Measurements from ENCODE around the gene RBMS2. TPM values are rescaled to one million over a fixed set of nuclear protein-coding genes. Genes with fewer than 3 reads are reported as not detected.
"Not testable (repeated sequence)": the region's sequence is repeated elsewhere in the genome, so short reads cannot be mapped to it uniquely, and the experiment has no call there.

RBMS2 gene
- total RNA-seq, 4 donors from 2014 or later = 31.6 to 49.4 (median 40.4) TPM

DNA sequence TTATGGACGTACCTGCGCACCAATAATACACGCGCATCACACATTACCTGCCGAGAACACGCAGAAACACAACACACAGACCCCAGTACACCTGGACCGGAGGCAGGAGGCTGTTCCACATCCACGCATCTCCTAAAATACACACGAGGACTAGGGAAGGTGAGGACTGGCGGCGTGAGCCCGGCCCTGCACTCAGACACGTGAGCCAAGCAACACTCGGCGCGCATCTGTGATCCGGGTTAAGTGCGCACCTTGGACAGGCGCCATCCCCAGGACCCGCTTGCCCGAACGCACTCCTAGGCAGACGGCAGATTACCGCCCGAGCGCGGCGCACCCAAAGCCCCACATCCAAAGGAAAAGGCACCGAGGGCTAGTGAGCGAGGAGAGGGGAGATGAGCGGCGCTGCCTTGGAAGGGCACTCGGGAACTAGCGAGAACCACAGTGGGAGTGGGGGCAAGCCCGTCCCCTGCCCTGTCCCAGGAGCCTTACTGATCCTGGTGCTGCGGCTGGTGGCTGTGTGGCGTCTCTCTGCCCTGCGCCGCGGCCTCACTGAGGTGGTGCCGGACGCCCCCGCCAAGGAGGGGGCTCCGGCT lies 34.1 kb upstream of the RBMS2 start:
- intact Hi-C loops (cut with DNase I) = no loop called here
- TF ChIP-seq, protein P1, sequence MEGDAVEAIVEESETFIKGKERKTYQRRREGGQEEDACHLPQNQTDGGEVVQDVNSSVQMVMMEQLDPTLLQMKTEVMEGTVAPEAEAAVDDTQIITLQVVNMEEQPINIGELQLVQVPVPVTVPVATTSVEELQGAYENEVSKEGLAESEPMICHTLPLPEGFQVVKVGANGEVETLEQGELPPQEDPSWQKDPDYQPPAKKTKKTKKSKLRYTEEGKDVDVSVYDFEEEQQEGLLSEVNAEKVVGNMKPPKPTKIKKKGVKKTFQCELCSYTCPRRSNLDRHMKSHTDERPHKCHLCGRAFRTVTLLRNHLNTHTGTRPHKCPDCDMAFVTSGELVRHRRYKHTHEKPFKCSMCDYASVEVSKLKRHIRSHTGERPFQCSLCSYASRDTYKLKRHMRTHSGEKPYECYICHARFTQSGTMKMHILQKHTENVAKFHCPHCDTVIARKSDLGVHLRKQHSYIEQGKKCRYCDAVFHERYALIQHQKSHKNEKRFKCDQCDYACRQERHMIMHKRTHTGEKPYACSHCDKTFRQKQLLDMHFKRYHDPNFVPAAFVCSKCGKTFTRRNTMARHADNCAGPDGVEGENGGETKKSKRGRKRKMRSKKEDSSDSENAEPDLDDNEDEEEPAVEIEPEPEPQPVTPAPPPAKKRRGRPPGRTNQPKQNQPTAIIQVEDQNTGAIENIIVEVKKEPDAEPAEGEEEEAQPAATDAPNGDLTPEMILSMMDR (IDR thresholded peaks at IDR 0.05) = no peak
- no peak for TF ChIP-seq POLR2AphosphoS5 (IDR thresholded peaks at IDR 0.05)
- Histone ChIP-seq H3K27ac (replicated peaks in 1 of 4) (peak overlapping the region in 3 of 4 donors; percentile 14 to 39 (median 36)), H3K9me3 (peaks cover 0 to 3% (median 0%) of the 10 kb centered on the region in 4 donors), H3K36me3 (no peaks in the 10 kb centered on the region), H3K4me1 (peaks cover 7 to 20% (median 18%) of the 10 kb centered on the region in 4 donors), H3K4me3 (peak overlapping the region; percentile 66 to 69 (median 68)), H3K27me3 (no peaks in the 10 kb centered on the region)
- no peak for DNase-seq (ENCODE audit: extremely low spot score)
- 12% methylated on average over 30 of the region's 44 CpGs for WGBS

DNA sequence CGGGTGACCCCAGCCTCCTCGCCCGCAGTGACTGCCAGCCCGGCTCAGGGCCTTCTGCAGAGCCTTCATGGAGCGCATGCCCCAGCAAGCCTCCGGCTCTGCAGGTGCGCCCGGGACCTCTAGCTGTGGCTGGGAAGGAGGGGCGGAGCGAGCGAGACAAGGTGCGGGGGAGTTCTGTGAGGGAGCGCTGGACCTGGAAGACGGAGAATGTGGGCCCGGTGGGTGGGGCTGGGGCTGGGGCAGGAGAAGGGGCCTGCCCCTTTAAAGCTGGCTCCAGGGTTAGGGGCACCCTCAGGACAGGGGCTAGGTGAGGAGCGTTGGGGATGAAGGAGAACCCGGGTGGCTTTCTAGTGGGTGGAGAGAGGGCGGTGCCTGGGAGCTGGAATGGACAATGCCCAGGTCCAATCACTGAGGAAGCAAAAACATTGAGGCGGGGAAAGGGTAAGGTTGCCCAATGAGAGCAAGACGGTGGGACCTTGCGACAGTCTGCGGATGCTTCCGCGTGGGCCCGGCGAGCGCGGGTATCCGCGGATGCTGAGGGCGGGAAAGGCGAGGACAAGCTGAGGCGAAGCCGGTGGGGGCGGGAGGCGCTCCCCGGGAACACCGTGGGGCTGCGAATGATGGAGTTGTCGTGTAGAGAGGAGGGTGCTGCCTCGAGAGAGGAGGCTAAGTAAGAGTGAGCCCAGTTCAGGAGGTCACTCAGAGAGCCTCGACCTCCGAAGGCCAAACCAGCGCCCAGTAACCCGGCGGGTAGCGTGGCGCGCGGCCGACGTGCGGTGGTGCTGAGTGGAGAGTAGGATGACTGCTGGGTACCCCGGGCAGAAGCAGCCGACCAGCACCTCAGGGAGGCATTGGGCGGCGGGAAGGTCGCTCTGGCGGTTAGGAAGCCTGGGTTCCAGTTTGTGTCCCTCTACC lies 33.3 kb upstream of the RBMS2 start, which contains the start of gene GLS2:
GLS2 (minus strand) TSS at position 121 of the 915 bp plus-strand sequence; CDS start at position 78, 43 bp downstream.
- intact Hi-C loops (cut with DNase I) = no loop called here
- peaks cover 7 to 20% (median 18%) of the 10 kb centered on the region in 4 donors for H3K4me1 ChIP-seq
- peaks cover 0 to 3% (median 0%) of the 10 kb centered on the region in 4 donors for H3K9me3 ChIP-seq
- WGBS = 14% methylated on average over 33 of the region's 59 CpGs
- H3K4me3 ChIP-seq = peak within 1 kb of the TSS; percentile 66 to 69 (median 68)
- TF ChIP-seq POLR2AphosphoS5 (IDR thresholded peaks at IDR 0.05) (peak; percentile 30 to 51), POLR2A (IDR thresholded peaks at IDR 0.05; ENCODE audit: low read depth) (no peak), EP300 (IDR thresholded peaks at IDR 0.05) (no peak)
- TF ChIP-seq, protein P1 (IDR thresholded peaks at IDR 0.05) = no peak
- H3K36me3 ChIP-seq = no peaks in the 10 kb centered on the region
- peak within 1 kb of the TSS in 3 of 4 donors; percentile 14 to 39 (median 36) for H3K27ac ChIP-seq (replicated peaks in 1 of 4)
- DNase-seq (ENCODE audit: extremely low spot score) = peak; percentile 94
- H3K27me3 ChIP-seq = no peaks in the 10 kb centered on the region

DNA sequence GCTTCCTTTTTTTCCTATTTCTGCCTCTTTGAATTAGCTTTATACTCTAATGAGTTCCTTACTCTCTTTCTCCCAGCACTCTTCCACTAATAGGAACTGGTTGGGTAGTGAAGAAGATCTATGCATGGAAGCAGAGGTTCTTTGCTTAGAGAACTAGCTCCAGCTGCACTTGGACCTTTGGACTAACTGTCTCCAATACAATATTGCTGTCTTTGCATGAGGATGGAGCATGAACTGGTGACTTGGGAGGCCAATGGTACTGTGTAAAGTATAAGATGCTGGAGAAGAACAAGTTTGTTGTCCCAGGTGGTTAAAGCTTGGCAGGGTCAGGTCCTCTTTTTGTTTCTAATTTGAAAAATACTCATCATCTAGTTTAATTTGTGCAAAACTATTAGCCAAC lies 31.3 kb upstream of the RBMS2 start:
- Histone ChIP-seq H3K27me3 (no peaks in the 10 kb centered on the region), H3K4me1 (peaks cover 7 to 20% (median 18%) of the 10 kb centered on the region in 4 donors), H3K36me3 (no peaks in the 10 kb centered on the region), H3K9me3 (peaks cover 0 to 3% (median 0%) of the 10 kb centered on the region in 4 donors), H3K4me3 (no peak overlapping the region), H3K27ac (replicated peaks in 1 of 4) (no peak overlapping the region)
- intact Hi-C loops (cut with DNase I) = no loop called here
- no peak for DNase-seq (ENCODE audit: extremely low spot score)
- TF ChIP-seq POLR2AphosphoS5 (IDR thresholded peaks at IDR 0.05) = no peak
- TF ChIP-seq EP300 (IDR thresholded peaks at IDR 0.05) = no peak
- TF ChIP-seq, protein P1 (IDR thresholded peaks at IDR 0.05) = no peak
- TF ChIP-seq POLR2A (IDR thresholded peaks at IDR 0.05; ENCODE audit: low read depth) = no peak

DNA sequence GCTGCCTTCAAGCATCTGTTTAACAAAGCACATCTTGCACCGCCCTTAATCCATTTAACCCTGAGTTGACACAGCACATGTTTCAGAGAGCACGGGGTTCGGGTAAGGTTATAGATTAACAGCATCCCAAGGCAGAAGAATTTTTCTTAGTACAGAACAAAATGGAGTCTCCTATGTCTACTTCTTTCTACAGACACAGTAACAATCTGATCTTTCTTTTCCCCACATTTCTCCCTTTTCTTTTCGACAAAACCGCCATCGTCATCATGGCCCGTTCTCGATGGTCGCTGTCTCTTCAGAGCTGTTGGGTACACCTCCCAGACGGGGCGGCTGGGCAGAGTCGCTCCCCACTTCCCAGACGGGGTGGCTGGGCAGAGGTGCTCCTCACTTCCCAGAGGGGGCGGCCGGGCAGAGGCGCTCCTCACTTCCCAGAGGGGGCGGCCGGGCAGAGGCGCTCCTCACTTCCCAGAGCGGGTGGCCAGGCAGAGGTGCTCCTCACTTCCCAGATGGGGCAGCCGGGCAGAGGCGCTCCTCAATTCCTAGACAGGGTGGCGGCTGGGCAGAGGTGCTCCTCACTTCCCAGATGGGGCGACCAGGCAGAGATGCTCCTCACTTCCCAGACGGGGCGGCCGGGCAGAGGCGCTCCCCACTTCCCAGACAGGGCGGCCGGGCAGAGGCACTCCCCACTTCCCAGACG lies 28.1 kb upstream of the RBMS2 start:
- H3K4me3 ChIP-seq; DNase-seq (ENCODE audit: extremely low spot score); H3K4me1 ChIP-seq; H3K27ac ChIP-seq (replicated peaks in 1 of 4); H3K36me3 ChIP-seq; H3K27me3 ChIP-seq; intact Hi-C loops (cut with DNase I); H3K9me3 ChIP-seq: not testable (repeated sequence)
- WGBS = 88% methylated on average over 21 of the region's 31 CpGs

DNA sequence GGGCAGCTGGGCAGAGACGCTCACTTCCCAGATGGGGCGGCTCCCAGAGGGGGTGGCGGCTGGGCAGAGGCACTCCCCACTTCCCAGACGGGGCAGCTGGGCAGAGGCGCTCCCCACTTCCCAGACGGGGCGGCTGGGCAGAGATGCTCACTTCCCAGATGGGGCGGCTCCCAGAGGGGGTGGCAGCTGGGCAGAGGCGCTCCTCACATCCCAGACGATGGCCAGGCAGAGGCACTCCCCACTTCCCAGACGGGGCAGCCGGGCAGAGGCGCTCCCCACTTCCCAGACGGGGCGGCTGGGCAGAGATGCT lies 27.6 kb upstream of the RBMS2 start:
- H3K4me1 ChIP-seq; H3K4me3 ChIP-seq; H3K27ac ChIP-seq (replicated peaks in 1 of 4); DNase-seq (ENCODE audit: extremely low spot score); H3K27me3 ChIP-seq; intact Hi-C loops (cut with DNase I); H3K9me3 ChIP-seq; H3K36me3 ChIP-seq: not testable (repeated sequence)
- WGBS = 100% methylated on average over 8 of the region's 15 CpGs

DNA sequence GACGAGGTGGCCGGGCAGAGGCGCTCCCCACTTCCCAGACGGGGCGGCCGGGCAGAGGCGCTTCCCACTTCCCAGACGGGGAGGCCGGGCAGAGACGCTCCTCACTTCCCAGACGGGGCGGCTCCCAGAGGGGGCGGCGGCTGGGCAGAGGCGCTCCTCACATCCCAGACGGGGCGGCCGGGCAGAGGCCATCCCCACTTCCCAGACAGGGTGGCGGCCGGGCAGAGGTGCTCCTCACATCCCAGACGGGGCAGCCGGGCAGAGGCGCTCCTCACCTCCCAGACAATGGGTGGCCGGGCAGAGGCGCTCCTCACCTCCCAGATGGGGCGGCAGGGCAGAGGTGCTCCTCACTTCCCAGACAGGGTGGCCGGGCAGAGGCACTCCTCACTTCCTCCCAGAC lies 27.1 kb upstream of the RBMS2 start:
- H3K27ac ChIP-seq (replicated peaks in 1 of 4); H3K27me3 ChIP-seq; H3K36me3 ChIP-seq; H3K9me3 ChIP-seq; H3K4me3 ChIP-seq; intact Hi-C loops (cut with DNase I); H3K4me1 ChIP-seq; DNase-seq (ENCODE audit: extremely low spot score): not testable (repeated sequence)
- WGBS = 82% methylated on average over 13 of the region's 27 CpGs
